ENCODE results near the gene ITIH1. TPM values are rescaled to one million over a fixed set of nuclear protein-coding genes. Genes with fewer than 3 reads are reported as not detected.
A peak's percentile ranks its signal among the peaks of the same experiment; 100 is the strongest.

The ITIH1 gene
- total and polyA plus RNA-seq, 2 of the 4 experiments (the other 2 are of a cell fraction): not detected

- no peaks in the 10 kb centered on the region for H3K9me3 ChIP-seq (ENCODE audit: control insufficient read depth, insufficient read depth, low read length)
- 94% methylated on average over 3 of the region's 8 CpGs; no CpG with 5 or more reads in 1 of the 2 experiments for WGBS, 2 experiments (ENCODE audit: extremely low coverage in 2 of 2, insufficient read length in 1 of 2)
Measured at GRCh38 chr3:52838561-52839267, 61.3 kb downstream of the ITIH1 start.

More at GRCh38 chr3:52838561-52839267, 61.3 kb downstream of the ITIH1 start:
- H2BK5ac ChIP-seq (ENCODE audit: low read depth, low read length, poor library complexity, severe bottlenecking): no peak overlapping the region
- H4K5ac ChIP-seq (ENCODE audit: low read depth, low read length): no peak overlapping the region
- H3K4ac ChIP-seq (ENCODE audit: low read depth, low read length): no peak overlapping the region
- BruUV-seq (replicated peaks): TSS peak; percentile 49
- H3K4me2 ChIP-seq (ENCODE audit: low read depth, low read length): no peak overlapping the region
- intact Hi-C loops (cut with micrococcal nuclease): no loop called here
- H2AFZ ChIP-seq (replicated peaks; ENCODE audit: low read length, poor library complexity): no peak overlapping the region
- no peak overlapping the region for H4K91ac ChIP-seq (ENCODE audit: insufficient read depth, low read depth, low read length)
- H4K20me1 ChIP-seq (ENCODE audit: insufficient read depth, low read length): no peaks in the 10 kb centered on the region; the same call in 1 of the 2 replicates
- H3K36me3 ChIP-seq (ENCODE audit: control insufficient read depth, insufficient read depth, low read length): peaks cover 17% of the 10 kb centered on the region; the same call in 1 of the 2 replicates
- H2BK20ac ChIP-seq (ENCODE audit: low read depth, low read length): no peak overlapping the region
- no peak overlapping the region for H2AK9ac ChIP-seq (replicated peaks; ENCODE audit: low read depth, low read length, poor library complexity)
- TF ChIP-seq USF2 (IDR thresholded peaks at IDR 0.05; ENCODE audit: low read depth, low read length) (no peak), MAZ (IDR thresholded peaks at IDR 0.05; ENCODE audit: borderline replicate concordance, low read depth, low read length) (no peak), RFX5 (IDR thresholded peaks at IDR 0.05; ENCODE audit: low read depth, low read length) (no peak), BHLHE40 (IDR thresholded peaks at IDR 0.05; ENCODE audit: low read depth, low read length) (no peak), POLR2A (IDR thresholded peaks at IDR 0.05; ENCODE audit: low read depth, low read length) (no peak), RAD21 (IDR thresholded peaks at IDR 0.05; ENCODE audit: low read length) (no peak)
- no peaks in the 10 kb centered on the region for H3K27me3 ChIP-seq (ENCODE audit: control insufficient read depth, insufficient read depth, low read length)
- H3K14ac ChIP-seq (replicated peaks; ENCODE audit: low read depth, low read length): no peak overlapping the region
- H3K9ac ChIP-seq (ENCODE audit: low read depth, low read length): no peak overlapping the region
- no peak overlapping the region for H2BK15ac ChIP-seq (ENCODE audit: low read depth, low read length)
- no peak overlapping the region for H2AK5ac ChIP-seq (ENCODE audit: low read depth, low read length)
- H3K9me1 ChIP-seq (ENCODE audit: insufficient read depth, low read length): peaks cover 16% of the 10 kb centered on the region; the same call in 1 of the 2 replicates
- H3K79me1 ChIP-seq (ENCODE audit: low read depth in 1 of 2, low read length in 2 of 2): no peaks in the 10 kb centered on the region
- in situ Hi-C loops (cut with MboI; ENCODE audit: low sequenced_read_pairs): no loop called here
- CTCF ChIA-PET: no interaction called here
- dilution Hi-C loops (cut with HindIII; ENCODE audit: low sequenced_read_pairs, unreplicated experiment): no loop called here
- H3K56ac ChIP-seq (ENCODE audit: extremely low read depth, insufficient read depth, low read length): no peak overlapping the region
- DNase-seq (no peak), ATAC-seq (ENCODE audit: low read depth) (no peak)
- H2BK120ac ChIP-seq (ENCODE audit: low read depth, low read length): no peak overlapping the region
- no peak overlapping the region for H4K8ac ChIP-seq (ENCODE audit: low read depth in 2 of 2, low read length in 2 of 2)
- no peak overlapping the region for H3K18ac ChIP-seq (ENCODE audit: low read depth, low read length)
- no peak overlapping the region for H3K4me3 ChIP-seq (ENCODE audit: insufficient read depth, low read depth, low read length)
- H3K27ac ChIP-seq (ENCODE audit: insufficient read depth, low read length): no peak overlapping the region
- H3K23ac ChIP-seq (ENCODE audit: low read depth, low read length): no peak overlapping the region
- POLR2A ChIA-PET (ENCODE audit: unreplicated experiment): interaction anchor here (0.6 kb wide), 1 partner anchor 58 kb away, joined by 4 read pairs; no protein-coding TSS in a partner anchor
- H3K4me1 ChIP-seq (ENCODE audit: control insufficient read depth, insufficient read depth, low read length): peaks cover 13% of the 10 kb centered on the region; the same call in 1 of the 2 replicates

Measured in IMR-90 (cell line).